ENCODE data around the gene GJB2.

GJB2 gene

DNA sequence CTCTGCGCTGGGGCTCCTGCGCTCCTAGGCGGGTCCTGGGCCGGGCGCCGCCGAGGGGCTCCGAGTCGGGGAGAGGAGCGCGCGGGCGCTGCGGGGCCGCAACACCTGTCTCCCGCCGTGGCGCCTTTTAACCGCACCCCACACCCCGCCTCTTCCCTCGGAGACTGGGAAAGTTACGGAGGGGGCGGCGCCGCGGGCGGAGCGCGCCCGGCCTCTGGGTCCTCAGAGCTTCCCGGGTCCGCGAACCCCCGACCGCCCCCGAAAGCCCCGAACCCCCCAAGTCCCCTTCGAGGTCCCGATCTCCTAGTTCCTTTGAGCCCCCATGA lies at the start of gene GJB2:
TSS of gene GJB2 (minus strand) at position 103 of the 326 bp plus-strand sequence. CDS start 3,357 bp downstream, outside the sequence.
- DNase-seq, result no peak

DNA sequence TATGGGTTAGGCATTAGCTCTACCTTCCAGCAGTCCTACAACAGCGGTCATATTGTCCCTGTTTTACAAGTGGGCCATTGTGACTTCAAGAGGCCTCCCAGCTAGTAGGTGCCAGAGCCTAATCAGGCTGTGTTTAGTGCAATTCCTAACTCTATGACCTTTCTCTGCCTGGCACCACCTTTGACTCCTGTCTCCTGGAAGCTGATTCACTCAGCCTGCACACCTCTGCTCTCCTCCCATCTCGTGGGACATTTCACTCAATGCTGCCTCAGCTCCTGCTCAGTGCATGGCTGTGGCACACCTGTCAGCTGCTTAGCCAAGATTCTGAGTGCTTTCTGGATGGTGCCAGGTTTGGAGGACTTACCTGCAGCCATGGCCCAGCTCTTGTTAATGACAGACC lies 48.9 kb upstream of the GJB2 start:
- no peak for DNase-seq

DNA sequence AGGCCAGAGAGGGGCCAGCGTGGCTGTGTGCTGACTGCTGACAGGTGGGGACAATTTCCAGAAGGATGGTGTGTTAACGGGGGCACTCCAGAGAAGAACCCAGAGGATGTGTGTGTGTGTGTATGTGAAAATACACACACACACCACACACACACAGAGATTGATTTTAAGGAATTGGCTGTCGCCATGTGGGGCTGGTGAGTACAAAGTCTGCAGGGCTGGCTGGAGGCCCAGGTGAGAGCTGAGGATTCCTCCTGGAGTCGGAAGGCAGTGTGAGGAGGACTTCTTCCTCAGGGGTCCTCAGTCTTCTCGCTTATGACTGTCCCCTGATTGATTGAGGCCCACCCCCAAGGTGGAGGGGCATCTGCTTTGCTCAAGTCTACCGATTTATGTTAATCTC lies 47.0 kb upstream of the GJB2 start:
- no peak for DNase-seq

DNA sequence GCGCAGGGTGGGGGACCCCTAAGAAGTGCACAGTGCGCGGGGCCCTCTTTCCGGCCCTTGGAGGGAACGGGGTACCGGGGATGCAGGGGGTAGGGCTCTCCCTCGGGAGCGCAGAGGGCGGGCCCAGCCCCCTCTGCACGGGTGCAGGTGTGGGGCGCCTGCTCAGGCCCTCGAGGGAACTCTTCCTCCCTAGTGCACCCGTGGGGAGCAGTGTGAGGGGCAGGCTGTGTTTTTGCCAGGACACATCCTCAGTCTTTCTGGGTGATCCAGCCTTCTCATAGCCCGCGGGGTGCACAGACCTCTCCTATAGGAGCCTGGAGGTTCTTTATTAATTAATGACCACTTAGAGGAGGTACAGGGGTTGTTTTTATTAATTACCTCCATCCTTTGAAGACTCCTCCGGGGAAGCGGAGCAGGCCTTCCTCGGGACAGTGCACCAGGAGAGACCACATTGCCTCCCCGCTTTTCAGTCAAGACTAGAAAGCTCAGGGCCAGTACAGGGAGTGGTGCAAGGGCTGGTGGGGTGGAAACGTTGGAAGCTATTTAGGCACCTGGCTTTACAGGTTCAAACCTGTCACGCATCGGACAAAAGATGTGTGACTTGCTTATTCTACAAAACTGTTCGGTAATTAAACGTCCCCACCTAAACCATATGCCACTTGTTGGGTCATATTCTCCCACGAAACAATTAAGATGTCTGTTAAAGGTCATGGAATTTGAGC lies 40.0 kb upstream of the GJB2 start:
- no peak for DNase-seq

DNA sequence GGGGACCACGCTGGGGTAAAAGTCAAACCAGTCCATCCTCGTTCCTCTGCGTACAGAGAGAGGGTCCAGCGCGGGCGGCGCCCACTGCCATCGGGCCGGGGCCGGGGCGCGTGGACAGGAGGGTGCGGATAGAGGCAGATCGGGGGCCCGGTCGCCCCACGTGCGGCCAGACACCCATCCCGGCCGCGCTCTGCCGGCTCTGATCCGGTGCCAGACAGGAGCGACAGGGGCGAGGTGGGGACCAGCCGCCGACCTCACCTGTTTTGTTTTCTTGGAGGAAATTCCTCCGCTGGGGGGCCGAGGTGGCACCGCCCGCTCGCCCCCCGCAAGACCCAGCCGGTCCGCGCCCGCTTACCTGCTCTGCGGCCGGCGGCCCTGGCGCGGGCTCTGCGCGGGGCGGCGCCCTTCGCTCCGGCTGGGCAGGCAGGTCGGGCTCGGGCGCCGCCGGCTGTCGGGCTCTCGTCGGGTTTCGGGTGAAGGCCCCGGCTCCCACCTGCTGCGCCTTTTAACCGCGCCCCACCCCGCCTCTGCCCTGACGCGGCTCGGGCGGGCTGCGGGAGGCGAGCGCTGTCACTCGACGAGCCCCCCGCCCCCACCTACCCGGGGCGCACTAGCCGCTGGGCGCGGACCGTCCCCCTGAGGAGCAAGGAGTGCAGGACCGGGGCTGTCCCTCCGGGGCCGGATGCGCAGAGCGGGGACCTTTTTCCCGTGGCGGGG lies 39.3 kb upstream of the GJB2 start, which contains the start of gene GJB6:
TSS of gene GJB6 (minus strand) at position 481 of the 717 bp plus-strand sequence. CDS start 8,839 bp downstream, outside the sequence.
- DNase-seq, result no peak

DNA sequence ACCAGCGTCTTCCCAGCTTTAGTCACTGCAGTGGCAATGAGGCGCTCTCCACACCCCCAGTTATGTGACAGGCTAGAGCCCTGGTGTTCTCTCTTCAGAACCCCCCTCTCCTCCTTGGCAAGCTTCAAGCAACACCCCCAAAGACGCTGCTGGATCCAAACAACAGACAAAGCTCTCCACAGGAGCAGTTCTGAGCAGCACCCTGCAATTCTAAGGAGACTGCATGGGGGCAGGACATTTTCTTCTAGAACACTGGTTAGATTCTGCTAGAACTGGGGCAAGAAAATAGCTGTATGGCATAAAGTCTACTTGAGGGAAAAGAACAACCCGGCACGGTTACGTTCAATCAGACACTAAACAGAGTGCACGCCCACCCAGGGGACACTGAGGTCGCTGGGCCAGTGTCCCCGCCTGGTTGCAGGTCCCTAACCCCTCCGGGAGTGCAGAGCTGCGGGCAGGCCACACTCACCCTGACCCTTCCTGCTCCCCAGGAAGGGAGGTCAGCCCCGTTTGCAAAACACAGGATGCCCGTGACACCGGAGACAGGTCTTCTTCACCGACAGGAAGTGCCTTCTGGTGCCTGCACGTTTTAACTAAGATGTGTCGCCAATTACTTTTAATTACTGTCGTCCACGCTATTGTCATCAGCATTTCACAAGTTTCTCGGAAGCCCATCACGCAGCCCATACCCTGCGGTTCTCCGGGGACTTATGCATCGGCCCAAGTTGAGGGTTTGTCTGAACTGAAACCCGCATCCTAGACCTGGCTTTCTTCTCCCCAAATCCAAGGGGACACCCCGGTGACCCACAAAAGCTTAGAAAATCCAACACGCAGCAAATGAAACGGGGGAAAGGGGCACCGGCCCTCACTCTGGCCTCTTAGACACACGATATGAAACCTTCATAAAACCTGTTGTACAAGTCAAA lies 38.4 kb upstream of the GJB2 start:
- DNase-seq, result peak in 1 of 2 donors; percentile 21

DNA sequence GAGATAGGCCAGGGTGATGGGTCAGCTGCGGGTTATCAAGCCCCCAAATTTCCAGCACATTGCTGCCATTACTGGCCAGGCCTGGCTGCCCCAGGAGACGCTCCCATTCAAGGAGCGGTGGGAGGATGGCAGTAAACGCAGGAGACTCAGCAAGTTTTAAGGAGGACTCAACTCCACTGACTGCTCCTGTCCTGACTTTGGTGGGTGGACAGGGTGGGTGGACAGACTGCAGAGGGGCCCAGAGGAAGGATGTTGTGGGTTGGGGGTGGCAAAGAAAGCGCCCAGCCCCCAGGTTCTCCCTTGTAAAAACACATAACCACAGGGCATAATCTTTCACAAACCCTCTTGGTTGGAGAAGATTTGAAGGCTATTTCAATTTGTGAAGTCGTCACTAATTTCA lies 35.0 kb upstream of the GJB2 start:
- no peak for DNase-seq

DNA sequence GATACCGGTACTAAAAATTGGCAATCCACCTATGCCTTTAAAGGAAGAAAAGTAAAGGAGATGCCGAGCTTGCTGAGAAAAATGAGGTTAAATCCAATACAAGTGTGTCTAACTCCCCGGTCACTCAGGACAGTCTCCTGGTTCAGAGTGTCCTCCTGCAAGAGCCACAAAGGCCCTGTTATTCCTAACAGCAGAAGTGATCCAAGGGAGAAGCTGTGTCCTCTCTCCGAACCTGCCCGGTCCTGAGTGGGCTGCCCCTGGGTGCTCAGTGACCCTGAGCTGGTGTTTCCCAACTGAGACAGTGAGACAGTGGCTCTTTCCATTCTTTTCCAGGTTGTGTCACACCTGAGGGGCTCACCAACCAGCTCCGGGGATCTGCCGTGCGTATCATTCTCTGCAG lies 34.5 kb upstream of the GJB2 start:
- no peak for DNase-seq

DNA sequence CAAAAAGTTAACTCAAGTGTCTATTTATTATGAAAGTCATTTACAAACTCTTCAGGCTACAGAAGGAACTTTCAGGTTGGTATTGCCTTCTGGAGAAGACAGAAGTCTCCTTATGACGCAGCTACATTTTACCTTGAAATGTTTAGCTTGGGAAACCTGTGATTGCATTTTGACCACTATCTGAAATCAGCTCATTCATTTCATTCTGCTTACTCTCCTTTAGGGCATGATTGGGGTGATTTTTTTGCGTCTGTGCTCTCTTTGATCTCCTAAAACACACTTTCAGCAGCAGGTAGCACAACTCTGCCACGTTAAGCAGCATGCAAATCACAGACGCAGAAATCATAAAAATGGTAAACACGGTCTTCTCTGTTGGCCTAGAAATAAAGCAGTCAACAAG lies 29.8 kb upstream of the GJB2 start:
- no peak for DNase-seq

DNA sequence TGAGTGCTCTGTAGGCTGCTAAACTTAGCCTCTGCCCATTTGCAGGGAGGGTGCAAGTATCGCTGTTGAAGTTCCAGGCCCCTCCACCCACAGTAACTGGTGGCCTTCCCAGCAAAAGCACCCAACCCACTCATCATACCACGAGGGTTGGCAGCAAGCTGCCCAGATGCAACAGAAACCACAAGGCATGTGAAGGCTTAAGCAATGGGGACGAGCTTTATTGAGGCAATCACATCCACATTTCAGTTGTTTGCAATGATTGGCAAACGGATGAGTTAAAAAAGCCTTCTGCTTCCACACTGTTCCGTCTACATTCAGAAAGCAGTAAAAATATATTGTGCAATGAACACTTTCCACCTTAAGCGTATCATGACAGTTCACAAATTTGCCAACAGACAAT lies 29.0 kb upstream of the GJB2 start:
- peak in 1 of 2 donors; percentile 46 for DNase-seq

DNA sequence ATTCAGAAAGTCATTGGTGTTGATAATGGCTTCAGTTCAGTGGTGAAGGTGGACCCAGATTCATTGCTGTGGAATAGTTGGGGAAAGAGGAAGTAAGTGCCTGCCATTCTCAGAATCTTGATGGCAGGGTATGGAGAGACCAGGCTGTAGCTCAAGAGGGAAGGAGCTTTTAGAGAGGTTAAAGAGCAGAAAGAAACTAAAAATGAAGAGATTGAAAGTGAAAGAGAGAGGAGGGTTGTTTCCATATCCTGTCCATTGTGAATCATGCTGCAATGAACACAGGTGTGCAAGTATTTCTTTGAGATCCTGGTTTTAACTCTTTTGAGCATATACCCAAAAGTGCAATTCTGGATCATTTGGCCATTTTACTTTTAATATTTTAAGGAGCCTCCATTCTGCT lies 26.8 kb upstream of the GJB2 start:
- DNase-seq, result no peak

DNA sequence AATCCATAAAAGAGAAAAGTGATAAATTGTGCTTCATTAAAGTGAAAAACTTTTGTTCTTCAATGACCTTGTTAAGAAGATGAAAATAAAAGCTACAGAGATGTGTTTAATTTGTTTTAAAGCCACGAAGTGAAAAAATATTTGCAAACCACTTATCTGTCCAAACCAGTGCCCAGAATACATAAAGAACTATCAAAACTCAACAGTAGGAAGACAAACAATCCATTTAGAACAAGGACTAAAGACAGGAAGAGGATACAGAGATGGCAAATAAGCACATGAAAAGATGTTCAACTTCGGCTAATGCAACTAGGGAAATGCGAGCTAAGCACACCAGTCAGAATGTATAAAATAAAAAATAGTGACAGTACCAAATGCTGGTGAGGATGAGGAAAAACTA lies 24.4 kb upstream of the GJB2 start:
- DNase-seq, result no peak

DNA sequence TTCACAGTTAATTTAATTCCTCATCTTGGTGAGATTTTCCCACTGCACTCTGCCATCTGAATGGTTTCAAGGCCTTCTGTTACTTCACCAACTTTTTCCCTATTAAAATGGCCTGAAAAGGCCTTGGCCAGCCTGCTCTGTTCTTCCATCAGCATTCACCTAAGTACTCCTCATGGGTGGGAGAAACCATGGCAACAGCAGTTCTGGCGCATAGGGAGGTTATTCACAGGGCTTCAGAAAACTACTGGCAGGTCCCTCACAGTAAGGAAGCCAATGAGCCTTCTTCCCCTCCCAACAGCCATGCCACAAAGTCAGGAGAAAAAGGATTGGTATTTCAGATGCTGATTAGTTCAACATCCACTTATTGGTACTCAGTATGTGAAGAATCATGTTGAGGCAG lies 17.2 kb upstream of the GJB2 start:
- no peak for DNase-seq

DNA sequence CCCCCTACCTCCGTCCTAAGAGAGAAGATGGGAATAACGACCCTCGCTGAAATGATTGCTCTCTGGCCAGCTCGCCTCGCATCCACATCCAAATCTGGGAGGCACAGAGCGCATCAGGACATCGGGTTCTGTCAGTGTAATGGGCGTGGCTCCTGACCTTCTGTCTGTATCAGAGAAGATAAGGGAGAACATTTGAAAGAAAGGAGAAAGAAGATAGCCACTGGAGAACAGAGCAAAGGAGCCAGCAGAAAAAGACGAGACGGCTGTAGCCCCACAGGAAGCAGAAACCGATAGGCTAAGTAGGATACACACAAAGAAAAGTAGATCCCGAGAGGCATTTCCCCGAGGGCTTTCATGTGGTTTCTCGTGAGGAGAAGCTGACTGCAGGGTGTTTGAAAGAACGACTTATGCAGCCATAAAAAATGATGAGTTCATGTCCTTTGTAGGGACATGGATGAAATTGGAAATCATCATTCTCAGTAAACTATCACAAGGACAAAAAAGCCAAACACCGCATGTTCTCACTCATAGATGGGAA lies 14.0 kb upstream of the GJB2 start:
- no peak for DNase-seq

DNA sequence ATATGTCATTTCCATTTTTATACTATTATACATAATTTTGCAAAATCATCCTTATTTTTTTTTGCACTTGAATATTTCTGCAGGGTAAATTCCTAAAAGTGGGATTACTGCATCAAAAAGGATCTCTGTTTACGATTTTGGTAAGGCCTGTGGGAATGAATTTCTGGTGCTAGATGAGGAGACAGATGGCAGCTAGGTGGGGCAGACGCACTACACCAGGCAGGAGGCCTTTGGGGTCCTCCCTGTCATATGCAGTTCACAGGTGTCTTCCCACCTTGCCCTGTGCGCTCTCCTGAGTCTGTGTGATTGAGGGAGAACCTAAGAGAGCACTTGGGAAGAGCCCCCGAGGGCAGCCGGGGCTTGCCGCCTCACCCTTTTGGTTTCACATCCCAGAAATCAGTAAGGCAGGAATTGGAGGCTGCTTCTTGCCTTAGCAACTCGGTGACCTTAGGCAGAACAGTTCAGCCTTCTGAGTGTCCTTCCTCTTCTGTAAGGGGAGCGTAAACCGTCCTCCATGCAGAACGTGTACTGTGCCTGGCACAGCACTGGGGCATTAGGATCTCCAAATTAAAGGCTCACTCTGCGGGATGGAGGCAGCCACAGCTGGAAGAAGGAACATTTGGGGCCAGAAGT lies 13.4 kb upstream of the GJB2 start:
- no peak for DNase-seq

DNA sequence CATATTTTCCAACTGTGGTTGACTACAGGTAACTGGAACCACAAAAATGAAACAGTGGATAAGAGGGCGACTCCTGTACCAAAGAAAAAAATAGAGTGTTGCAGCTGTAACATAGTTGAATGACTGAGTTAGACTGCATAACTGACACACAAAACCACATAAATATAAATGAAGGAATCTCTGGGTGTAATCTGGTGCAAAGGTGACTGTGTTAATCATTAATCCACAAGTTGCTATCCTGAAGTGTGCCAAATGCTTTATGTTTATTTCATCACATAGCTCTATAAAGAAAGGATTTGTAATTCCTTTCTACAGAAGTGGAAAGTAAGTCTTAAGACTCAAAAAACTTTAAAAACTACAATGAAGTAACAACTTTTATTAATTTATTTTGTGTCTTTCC lies 6.0 kb upstream of the GJB2 start:
- DNase-seq, result no peak

DNA sequence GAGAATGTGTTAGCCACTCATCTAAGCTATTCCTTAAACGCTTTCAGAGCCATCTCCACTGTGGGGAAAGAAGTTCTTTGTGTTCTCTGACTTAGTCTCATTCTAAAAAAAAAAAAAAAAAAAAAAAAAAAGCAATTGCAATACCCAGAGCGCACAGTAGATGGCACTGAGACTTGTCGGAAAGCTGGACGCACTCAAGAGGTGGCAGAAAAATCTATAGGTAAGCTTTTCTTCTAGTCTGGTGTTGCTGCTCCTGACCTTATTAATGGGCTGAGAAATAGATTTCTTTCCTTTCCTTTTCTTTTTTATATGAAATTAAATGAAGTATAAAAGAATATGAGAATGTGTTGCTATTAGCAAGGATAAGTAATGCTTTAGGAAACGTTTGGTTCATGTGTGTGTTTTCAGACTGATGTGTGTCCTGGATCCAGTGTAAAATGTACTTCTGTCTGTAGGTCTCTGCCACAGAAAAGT lies 4.7 kb upstream of the GJB2 start:
- peak; percentile 22 to 52 for DNase-seq

DNA sequence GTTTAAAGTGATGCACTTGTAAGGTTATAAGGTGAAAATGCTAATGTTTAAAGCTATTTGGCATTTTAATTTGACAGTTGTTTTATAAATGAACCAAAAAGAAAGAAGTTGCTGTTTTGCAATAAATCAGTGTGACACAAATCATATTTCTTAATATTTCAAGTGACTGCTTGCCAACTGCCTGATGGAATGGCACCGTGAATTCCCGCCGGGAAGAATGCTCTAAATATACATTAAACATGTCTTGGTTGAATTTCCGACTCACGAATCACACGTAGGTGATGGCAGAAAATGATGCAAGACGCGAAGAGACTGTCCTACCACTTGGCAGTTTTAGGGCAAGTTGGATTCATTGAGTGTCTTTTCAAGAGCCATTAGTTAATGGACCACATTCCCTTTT lies 3.1 kb upstream of the GJB2 start:
- no peak for DNase-seq

DNA sequence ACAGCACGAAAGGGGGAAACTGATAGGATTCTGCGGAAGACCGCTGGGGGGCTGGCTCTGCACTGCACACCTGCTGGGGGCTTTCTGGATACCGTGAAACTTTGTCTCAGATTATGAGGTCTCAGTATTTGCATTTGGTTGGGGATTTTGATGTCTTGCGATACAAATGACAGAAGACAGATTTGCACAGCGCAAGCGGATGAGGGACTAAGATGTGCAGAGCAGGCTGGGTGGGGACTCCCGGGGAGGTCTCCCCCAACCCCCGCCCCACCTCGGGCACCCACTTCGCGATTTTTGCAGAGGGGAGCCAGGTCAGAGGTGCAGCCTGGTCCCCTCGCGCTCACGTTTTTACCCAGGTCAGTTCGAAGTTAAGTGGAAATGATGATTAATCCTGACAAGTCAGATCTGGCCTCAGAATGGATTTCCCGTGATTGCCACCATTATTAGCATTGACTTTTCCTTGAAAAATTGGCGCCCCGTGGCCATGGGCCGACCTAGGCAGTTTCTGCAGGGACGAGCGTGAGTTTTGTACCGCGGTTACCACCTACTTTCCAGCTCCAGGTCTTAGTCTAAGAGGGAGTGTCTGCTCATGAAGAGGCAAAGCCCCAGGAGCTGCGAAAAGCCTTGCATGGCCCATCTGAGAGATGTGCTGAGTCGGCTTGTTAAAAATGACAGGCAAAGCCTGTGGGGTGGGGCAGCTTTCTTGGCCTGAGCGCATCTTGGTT lies 1.3 kb upstream of the GJB2 start:
- peak in 1 of 2 donors; percentile 11 for DNase-seq

DNA sequence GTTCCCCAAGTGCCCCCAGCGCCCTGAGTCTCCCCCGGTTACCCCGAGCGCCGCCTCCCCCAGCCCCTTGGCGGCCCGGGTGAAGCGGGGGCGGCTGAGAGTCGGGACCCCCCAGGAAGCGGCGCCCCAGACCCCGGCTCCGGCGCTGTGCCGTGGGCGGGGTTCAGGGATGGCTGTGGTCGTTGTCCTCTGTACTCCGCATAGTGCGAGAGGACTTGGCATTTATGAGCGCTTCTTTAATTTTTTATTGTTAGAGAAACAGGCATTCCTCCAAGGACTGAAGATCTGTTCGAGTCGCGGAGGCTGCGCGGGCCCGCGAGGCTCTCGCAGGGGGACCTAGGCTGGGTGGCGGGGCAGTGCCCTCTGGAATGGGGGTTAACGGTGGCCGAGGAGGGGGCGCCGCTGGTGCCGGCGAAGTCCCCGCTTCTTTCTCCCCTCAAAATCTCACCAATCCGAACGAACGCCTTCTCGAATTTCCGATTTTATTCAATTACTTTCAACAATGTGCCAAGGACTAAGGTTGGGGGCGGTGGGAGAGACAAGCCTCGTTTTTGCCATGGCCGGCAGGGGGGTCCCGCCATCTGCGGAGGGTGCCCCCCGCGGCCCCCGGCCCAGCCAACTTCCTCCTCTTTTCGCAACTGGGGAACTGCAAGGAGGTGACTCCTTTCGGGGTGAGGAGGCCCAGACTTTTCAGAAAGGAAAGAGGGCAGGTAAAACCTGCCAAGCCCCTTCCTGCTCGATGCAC lies 596 bp upstream of the GJB2 start:
- DNase-seq, result no peak

DNA sequence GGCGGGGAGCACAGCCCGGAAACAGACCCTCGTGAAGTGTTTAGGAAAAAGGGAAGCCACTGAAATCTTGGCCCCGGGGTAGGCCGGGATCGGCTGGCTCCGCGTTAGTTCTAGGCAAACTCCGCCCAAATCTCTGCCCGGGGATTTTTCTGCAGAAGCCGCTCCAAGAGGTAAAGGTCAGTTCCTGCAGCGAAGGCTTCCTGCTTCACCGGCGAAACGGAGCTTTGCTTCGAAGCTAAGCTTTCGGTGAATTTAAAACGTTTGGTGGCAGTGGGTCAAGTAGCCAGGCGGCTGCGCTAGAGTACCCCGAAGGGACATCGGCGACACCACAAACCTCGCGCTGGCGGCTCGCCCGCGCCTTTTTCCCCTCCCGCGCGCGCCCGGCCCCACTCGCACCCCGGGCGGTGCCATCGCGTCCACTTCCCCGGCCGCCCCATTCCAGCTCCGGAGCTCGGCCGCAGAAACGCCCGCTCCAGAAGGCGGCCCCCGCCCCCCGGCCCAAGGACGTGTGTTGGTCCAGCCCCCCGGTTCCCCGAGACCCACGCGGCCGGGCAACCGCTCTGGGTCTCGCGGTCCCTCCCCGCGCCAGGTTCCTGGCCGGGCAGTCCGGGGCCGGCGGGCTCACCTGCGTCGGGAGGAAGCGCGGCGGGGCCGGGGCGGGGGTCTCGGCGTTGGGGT lies 441 bp downstream of the GJB2 start:
- DNase-seq, result no peak
